Frontal cortex (tissue), 4 donors: Measurements from ENCODE around the gene SLC9A8. TPM values are rescaled to one million over a fixed set of nuclear protein-coding genes. Genes with fewer than 3 reads are reported as not detected.
"Not testable (repeated sequence)": the region's sequence is repeated elsewhere in the genome, so short reads cannot be mapped to it uniquely, and the experiment has no call there.

Experiments
- DNase-seq, 2 donors: peaks; one replicate each; pipeline ENCODE4 v3.0.0; 2012; ENCODE audit warnings: low spot score in 2 of 2
- FAIRE-seq: peaks from 2 replicates; lab custom pipeline; 2012; peaks lifted over from hg19 to GRCh38; lab: Jason Lieb, UNC
- total RNA-seq: library from RNA; depleted of rRNA; stranded (reverse); fragments of >200 nt; gene quantifications from one replicate; pipeline ENCODE4 v1.2.3, GENCODE V29; 2014
- donor health status: control.
- donor health status: control.
- donor health status: control.

The SLC9A8 gene
- total RNA-seq, 1 donor from 2014 or later, result 4.5 TPM

DNA sequence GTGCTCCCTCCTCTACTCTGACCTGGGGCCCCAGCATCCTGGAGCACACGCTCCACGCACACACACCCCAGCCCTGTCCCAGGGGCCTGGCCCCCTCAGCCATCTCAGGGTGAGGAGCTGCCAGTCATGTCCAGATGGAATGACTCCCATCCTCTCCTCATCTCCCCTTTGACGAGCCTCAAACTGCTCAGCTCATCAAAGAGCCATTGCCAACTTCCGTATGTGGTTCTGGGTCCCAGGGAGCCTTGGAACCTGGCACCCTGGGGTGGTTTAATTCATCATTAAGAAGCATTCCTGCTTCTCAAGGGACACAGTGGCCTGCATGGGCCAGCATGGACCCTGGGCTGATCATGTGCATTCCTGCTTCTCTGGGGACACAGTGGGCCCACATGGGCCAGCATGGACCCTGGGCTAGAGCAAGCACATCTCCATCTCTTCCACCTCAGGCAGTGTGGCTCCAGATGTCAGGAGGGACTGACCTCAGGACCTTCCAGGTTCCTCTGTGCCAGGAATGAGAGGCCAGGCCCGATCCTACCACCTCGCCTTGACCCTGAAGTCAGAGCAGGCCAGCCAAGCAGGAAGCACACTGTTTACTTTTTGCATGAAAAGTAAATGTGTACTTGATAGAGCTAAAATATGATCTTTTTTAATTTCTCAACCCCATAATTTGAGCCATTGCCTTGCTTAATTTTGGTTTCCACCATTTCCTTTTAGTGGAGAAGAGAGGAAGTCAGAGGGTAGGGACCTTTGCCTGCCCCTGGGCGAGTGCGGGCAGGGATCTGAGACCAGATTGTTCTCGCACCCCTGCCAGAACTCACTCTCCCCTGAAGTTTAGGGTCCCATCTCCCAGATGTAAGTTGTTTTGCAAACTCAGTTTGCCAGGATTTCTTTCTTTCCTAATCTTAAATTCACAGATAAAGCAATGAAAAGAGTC lies 76.6 kb downstream of the SLC9A8 start:
- DNase-seq, result no peak

DNA sequence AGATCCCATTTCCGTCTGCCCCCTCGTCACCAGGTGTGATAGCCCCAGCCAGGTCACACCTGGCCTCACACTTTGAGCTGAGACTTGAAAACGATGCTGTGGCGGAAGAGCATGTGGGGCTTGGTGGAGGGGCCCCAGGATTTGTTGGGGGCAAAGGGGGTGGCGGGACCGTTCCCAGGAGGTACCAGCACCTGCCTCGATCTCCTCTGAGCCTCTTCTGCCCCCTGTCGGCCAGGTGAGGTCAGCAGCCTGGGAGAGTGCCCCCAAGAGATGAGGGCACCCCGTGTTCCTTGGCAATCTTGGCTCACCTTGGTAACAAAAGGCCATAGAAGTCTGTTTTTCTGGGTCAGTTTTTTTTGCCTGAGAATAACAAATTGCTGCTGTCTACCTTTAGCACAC lies 77.3 kb downstream of the SLC9A8 start:
- DNase-seq (no peak), FAIRE-seq (no peak)

More for the DNA sequence above, 76.6 kb downstream of the SLC9A8 start:
- no peak for FAIRE-seq

DNA sequence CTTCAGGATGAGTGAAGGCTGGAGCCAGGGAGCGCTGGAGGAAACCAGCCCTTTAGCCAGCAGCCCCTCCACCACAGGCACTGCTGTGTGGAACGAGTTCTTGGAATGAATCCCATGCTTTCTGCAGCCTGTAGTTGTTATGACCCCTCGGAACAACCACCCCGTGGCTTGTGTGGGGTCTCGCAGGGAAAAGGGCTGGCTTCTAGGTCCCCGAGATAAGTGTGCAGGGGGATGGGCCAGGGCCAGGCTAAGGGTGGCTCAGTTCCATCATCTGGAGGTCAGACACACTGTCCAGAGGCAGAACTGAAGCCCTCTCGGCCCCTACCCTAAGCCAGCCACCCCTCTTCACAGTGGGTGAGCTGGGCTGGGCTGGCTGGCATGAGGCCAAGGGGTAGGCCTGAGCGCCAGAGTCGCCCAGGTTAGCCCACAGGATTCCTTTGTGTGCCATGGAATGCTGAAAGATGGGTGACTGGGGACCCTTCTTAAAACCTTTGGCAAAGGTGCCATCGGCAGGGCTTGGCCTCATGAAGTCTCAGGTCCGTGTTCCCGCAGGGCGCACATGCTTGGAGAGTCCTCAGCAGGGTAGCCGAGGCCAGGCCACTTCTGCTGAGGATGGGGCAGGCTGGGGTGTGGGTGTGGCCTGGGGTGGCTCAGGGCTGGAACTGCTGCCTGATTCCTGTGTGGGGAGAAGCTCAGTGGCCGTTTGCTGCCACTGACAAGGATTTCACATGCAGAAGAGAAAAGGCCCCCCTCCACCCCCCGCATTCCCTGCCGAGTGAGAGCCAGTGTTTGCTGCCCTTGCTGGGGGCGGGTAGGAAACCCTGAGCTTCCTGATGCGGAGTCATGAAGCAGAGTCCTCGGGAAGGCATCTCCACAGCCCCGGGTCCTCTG lies 78.1 kb downstream of the SLC9A8 start:
- DNase-seq (no peak), FAIRE-seq (no peak)

DNA sequence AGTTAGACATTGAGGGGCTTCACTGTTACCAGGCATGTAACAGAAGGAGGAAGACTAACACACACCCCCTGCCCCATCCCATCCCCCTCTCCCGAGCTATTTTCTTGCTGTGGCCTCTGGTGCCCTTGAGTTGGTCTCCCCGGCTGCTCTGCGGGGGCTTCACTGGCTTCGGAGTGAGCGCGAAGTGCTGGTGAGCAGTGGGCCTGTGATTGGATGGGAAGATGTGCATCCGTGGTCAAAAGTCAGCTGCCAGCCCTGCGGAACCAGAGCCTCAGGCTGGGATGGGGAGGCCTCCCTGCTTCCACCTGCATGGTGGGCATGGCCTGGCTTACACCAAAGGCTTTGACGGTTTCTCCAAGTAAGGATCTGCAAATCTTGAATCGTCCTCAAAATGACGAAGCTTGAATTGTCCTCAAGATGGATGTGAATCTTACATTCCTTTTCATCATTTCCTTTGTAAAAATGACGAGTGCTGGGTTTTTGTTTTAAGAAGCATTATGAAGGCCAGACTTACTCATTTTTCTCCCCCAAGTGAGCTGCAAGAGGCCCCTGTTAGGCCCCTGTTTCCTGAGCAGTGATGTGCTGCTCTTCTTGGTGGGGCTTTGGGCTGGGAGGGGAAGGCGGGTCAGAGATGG lies 79.0 kb downstream of the SLC9A8 start:
- FAIRE-seq (no peak), DNase-seq (no peak)

DNA sequence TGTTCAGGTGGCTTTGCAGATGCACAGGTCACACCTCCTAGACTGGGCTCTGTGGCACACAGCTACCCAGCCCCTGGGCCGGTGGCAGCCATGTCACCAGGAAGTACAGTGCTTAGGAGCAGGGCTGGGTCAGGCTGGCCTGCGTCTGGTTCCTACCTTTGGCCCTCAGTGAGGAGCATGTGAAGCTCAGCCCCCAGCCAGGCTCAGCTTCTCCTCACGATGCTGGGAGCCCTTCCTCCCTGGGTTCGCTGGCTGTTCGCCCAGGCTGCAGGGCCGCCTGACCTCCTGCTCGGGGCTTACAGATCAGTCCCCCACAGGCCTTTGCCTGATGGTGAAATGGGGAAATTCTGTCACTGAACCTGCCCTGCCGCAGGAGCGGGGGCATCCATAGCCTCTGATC lies 79.6 kb downstream of the SLC9A8 start:
- no peak for FAIRE-seq
- no peak for DNase-seq

DNA sequence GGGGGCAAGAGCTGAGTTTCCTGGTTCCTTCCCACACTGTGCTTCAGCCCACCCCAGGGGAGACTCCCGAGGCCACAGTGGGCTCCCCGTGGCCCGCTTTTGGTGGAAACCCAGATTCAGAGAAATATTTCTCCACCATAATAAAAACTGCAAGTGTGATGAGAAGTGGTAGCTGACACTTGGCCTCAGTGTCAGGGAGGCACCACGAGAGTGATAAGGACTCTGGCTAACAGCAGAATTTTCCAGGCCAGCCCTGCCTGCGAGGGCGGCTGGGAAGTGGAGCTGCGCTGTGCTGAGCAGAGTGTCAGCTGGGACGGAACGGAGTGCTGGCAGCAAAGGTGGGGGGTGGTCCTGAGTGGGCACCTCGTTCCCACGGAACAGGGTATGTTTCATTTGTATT lies 80.2 kb downstream of the SLC9A8 start:
- FAIRE-seq, result no peak
- DNase-seq, result no peak

DNA sequence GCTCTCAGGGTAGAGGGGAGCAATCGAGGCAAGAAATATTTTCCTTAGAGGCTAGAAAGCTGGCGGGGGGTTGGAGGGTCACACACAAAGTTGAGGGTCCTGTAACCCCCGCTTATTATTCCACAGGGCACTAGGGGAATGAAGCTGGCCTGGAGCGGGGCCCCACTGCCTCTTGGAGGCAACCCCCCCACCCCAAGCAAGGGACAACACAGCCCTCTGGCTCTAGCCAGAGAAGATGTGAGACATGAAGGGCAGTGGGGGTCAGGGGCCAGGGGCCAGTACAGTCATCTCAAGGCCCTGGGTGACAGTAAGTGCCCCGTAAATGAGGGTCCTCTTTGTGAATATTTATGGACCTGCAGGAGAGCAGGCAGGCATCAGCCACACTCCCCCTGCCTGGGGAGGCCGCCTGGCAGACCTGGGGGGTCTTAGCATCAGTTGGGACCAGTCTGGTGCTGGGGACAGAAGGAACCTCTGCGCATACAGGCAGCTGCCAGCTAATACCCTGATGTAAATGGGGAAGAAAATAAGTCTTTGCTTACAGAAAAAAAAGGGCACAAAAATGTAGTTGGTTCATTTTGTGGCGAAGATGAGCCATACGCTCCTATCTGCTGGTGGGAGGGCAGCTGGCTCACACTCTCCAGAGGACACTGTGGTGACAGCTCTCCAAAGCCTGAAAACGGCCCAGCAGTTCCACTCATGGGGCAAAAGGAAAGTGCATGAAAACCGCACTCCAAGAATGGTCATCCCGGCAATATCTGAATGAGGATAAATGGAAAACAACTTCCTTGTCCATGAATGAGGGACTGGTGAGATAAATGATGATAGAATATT lies 80.8 kb downstream of the SLC9A8 start:
- FAIRE-seq (no peak), DNase-seq (no peak)

DNA sequence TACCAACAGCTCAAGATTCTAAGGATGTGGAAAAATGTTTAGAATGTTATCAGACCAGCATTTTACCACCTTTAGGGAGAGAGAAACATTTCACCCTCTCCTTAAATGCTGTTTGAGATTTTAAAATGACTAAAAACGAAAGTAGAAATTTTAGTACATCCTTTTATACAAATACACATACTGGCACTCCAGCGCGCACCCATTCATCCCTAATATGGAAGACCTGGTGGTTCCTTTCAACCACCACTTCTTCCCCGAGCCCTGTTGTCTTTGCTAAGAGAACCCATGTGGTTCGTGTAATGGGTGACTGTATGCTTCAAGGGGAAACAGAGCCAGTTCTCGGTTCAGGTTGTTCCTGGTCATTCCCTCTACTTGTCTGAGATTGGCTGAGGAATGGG lies 81.4 kb downstream of the SLC9A8 start:
- FAIRE-seq (no peak), DNase-seq (no peak)

DNA sequence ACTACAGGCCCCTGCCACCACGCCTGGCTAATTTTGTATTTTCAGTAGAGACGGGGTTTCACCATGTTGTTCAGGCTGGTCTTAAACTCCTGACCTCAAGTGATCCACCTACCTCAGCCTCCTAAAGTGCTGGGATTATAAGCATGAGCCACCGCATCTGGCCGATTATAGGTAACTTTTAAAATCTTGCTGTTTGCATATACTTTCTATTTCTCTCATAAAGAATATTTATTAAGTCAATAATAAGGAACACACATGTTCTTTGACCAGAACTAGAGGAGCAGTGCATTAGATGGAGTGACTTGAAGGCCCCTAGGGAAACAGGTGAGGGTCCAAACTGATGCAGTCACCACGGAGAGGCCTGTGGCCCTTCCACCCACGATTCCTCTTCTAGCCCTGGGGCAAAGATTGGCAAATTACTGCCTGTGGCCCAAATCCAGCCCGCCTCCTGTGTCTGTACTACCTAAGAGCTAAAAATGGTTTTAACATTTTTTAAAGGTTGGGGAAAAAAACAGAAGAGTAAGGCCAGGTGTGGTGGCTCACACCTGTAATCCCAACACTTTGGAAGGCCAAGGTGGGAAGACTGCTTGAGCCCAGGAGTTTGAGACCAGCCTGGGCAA lies 83.0 kb downstream of the SLC9A8 start:
- FAIRE-seq, DNase-seq: not testable (repeated sequence)

DNA sequence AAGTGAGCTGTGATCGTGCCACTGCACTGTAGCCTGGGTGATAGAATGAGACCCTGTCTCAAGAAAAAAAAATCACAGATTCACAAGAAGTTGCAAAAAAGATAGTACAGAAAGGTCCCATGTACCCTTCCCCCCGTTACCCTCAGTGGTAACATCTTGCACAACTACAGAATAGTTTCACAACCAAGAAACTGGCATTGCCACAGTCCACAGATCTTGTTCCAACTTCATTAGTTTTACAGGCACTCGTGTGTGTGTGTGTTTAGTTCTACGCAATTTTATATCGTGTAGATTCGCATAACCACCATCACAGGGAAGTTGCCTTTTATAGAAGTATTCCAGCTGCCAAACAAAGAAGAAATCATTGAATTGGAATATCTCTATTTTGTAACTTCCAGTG lies 83.6 kb downstream of the SLC9A8 start:
- no peak for DNase-seq
- no peak for FAIRE-seq

DNA sequence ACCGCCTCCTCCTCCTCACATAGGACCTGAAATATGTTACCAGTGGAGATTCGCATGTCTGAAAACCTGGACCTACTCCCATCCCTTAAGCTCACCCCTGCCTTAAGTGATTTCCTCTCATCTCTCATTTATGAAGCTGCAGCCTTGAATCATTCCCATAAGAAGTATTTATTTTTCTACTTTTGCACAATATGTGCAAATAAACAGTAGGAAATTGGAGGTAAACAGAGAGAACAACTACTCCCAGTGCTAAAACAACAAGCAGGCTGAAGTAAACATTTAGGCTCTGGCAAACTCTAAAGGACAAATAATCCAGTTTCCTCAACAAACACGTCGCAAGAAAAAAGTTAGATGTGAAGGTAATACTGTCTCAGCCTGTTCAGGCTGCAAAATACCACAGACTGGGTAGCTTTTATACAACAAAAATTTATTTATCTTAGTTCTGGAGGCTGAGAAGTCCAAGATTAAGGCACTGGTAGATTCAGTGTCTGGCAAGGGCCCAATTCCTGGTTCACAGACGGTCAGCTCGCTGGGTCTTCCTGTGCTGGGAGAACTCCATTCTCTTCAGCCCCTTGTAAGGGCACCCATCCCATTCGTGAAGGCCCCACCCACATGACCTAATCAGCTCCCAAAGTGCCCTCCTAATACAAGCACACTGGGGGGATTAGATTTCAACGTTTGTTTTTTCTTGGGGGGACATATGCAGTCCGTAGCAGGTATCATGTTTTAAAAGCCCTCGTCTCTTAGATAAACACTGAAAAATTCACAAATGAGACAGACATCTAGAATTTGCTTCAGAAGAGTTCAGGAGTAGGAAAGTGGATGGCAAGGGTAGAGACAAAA lies 87.1 kb downstream of the SLC9A8 start:
- FAIRE-seq (no peak), DNase-seq (no peak)

DNA sequence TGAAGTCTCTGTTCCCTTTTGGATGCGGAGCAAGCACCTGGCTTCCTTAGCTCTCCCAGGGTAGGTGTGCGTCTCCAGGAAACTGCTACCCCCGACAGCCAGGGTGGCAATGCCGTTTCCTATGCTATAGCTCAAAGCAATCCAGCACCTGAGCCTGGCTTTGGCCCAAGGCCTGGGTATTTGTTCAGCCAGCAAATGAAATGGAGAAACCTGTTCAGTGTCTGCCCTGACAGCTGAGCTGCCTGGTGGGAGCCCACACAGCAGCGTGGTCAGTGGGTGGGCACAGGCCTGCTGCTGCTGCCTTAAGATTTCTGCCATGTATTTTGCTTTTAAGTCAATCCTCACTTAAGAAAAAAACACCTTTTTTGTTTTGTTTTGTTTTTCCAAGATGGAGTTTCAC lies 89.0 kb downstream of the SLC9A8 start:
- FAIRE-seq (no peak), DNase-seq (no peak)

DNA sequence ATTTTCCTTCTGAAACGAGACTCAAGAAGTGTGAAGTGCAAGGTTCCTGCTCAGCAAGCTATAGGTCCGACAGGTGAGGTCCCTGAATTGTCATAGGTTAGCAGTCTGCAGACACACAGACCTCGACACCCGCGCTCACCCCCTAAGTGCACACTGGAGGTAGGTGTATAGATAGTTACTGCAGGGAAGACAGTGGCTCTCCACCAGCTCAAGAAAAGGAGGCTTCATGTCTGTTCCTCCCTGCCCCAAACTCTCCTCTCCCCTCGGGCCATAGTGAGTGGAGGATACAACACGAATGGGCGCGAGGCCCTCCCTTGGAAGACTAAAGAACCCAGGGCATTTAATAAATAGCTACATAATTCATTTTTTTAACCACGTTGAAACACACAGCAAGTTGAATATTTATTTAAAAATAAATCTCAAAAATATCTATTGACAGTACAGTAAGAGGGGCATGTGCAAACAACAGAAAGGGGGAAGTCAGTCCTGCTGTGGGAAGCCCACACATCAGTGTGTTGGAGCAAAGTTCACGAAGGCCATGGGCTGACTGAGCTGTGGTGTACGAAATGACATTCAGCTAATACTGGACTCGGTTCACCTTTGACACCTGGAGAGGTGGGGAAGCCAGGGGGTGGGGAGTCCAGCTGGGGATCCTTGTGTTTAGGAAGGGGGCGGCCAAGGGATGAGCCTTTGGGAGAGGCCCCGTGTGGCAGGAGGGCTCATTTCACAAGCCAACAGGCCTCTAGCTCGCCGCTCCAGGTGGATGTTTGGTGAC lies 92.0 kb downstream of the SLC9A8 start:
- DNase-seq (no peak), FAIRE-seq (no peak)

DNA sequence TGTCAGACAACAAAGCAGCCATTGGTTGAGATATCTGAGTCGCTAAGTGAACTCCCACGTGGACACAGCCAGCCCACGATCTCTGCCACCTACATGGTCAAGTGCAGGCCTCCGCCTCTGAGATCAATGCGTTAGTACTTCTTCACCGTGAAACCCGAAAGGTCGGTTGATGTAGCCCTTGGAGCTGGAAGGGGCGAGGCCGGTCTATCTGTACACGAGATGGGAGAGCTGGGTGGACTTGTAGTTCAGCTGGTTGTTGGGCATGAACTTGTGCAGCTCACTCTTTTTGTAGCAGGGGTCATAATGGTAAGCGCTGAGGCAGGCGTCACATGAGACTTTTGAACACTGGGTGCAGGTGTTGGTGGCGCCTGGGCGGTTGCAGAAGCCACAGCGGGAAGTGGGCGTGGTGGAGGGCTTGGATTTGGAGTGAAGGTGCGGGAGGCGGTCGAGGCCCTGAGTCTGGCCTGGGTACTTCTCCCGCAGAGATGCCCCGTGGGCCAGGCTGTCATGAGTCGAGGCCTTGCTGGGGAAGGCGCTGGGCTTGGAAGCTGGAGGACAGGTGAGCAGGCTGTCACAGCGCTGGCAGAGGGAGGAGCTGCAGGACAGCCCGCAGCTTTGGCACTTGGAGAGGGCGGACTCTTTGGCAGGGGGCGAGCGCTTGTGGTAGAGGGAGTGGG lies 92.9 kb downstream of the SLC9A8 start:
- FAIRE-seq (no peak), DNase-seq (no peak)

DNA sequence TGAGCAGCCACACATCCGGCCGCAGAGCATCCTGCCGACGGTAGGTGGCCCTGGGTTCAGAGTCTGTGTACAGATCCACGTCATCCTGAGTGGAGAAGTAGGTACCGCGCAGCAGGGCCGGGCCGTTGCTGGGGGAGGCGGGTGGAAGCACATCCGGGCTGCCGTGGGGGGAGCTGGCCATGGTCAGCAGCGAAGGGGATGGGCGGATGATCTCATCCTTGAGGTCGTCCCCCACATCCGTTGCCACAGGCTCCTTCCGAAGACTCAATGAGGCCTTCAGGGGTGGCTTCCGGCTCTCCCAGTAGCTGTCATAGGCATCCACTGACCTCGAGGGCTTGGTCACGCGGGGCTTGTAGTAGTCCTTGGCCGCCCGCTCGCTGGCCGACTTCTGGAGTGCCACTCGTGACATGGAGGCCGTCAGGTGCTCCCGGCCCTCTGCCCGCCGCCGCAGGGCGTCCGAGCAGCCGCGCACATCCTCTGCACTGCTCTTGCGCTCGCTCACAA lies 93.5 kb downstream of the SLC9A8 start:
- DNase-seq (no peak), FAIRE-seq (no peak)

DNA sequence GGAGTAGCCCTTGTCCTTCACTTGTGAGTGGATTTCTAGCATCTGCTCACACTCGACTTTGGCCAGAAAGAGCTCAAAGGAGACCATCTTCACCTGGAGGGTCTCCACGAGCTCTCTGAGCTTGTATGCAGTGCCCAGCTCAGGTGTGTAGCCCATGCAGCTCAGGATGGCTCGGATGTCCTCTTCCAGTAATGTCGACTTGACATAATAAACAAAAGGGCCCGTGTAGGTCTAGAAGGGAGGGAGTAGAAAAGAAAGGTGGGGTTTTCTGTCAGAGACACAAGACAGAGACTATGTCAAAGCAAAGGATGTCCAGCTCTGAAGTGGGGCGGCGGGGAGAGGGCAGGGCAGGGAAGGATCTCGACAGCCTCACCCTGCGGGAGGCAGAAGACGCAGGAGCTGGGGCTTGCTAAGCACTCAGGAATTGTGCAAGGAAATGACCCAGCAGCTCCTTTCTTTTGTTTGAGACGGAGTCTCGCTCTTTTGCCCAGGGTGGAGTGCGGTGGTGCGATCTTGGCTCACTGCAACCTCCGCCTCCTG lies 94.1 kb downstream of the SLC9A8 start:
- FAIRE-seq, result no peak
- DNase-seq, result no peak
